HCT116 (cell line): ENCODE results near the gene VWA5A. TPM values are rescaled to one million over a fixed set of nuclear protein-coding genes. Genes with fewer than 3 reads are reported as not detected.

Experiments used
- ATAC-seq: fragments of 200-7000 bp; cut with Tn5 transposase; 2 replicates; pipeline ENCODE4 v1.9.1; 2020; ENCODE audit warnings: mild to moderate bottlenecking, moderate library complexity
- BruUV-seq: library from RNA; stranded (reverse); fragments of 400-500 nt; replicated peaks from 2 replicates; lab custom pipeline; 2021; lab: Mats Ljungman, UMichigan
- CTCF ChIA-PET: fragments of 300-600 bp; sonication (Branson Sonifier 250); formaldehyde crosslinking; loops from one replicate; lab custom pipeline; 2021; ENCODE audit warnings: antibody characterized with exemption; lab: Charles Lee
- POLR2A ChIA-PET: fragments of 300-600, 350-600 bp; sonication (Branson Sonifier 250); formaldehyde crosslinking; loops from one replicate; lab custom pipeline; 2021; ENCODE audit warnings: antibody characterized with exemption; lab: Charles Lee
- RAD21 ChIA-PET, 2 experiments: fragments of 300-600 bp; sonication (Branson Sonifier 250); formaldehyde crosslinking; loops; one replicate each; lab custom pipeline; 2023; ENCODE audit warnings: low total read pairs in 2 of 2; ENCODE audit not compliant: uncharacterized antibody in 2 of 2, unreplicated experiment in 2 of 2, low non-redundant PET in 1 of 2; lab: Charles Lee
- DNase-seq: peaks from one replicate; pipeline ENCODE4 v3.0.0-alpha.2; 2010; ENCODE audit warnings: low read depth, low spot score
- H2AFZ ChIP-seq: fragments of 200-600 bp; shearing (Covaris generic), sonication (generic); 2 replicates; pipeline ENCODE4 v1.6.1; 2017; ENCODE audit warnings: low read depth, mixed run types, mixed read lengths, antibody characterized with exemption, low read length; ENCODE audit not compliant: poor library complexity, severe bottlenecking
- H3K27ac ChIP-seq: 2 replicates; pipeline ENCODE4 v1.5.1; 2012; ENCODE audit warnings: low read depth, low read length
- H3K27me3 ChIP-seq: fragments of 200-600 bp; sonication (generic); 2 replicates; pipeline ENCODE4 v1.6.1; 2016; ENCODE audit warnings: mixed run types, low read length, mixed read lengths; ENCODE audit not compliant: insufficient read depth
- H3K36me3 ChIP-seq, 2 experiments: fragments of 200-500 bp in 1 of 2; fragments of 200-600 bp in 1 of 2; sonication (Bioruptor generic) in 1 of 2; sonication (generic) in 1 of 2; 2 replicates each; pipeline versions ENCODE4 v1.5.1 to v1.6.1; 2014 to 2016; ENCODE audit warnings: low read length in 2 of 2, inconsistent platforms in 1 of 2, mixed read lengths in 1 of 2, mixed run types in 1 of 2; ENCODE audit not compliant: insufficient read depth in 2 of 2, control insufficient read depth in 1 of 2
- H3K4me1 ChIP-seq, 2 experiments: fragments of 200-600 bp in 1 of 2; sonication (generic) in 1 of 2; 2 replicates each; pipeline versions ENCODE4 v1.5.1 to v1.6.1; 2012 to 2017; ENCODE audit warnings: low read length in 2 of 2, inconsistent platforms in 1 of 2, mild to moderate bottlenecking in 1 of 2, mixed read lengths in 1 of 2, mixed run types in 1 of 2, moderate library complexity in 1 of 2; ENCODE audit not compliant: insufficient read depth in 2 of 2, control insufficient read depth in 1 of 2
- H3K4me2 ChIP-seq: fragments of 200-600 bp; sonication (generic); 2 replicates; pipeline ENCODE4 v1.6.1; 2017; ENCODE audit warnings: mixed run types, low read length, mixed read lengths
- H3K4me3 ChIP-seq, 2 experiments: fragments of 200-600 bp in 1 of 2; sonication (generic) in 1 of 2; replicated peaks in 1 of 2; 2 replicates each; pipeline ENCODE4 v1.5.1; 2011 to 2016; ENCODE audit warnings: low read length in 2 of 2, control low read depth in 1 of 2, low read depth in 1 of 2, mild to moderate bottlenecking in 1 of 2, mixed read lengths in 1 of 2, mixed run types in 1 of 2
- H3K79me2 ChIP-seq: fragments of 200-600 bp; sonication (generic); 2 replicates; pipeline ENCODE4 v1.6.1; 2017; ENCODE audit warnings: mild to moderate bottlenecking, mixed run types, low read length, moderate library complexity, mixed read lengths; ENCODE audit not compliant: insufficient read depth
- H3K9ac ChIP-seq: fragments of 200-600 bp; sonication (generic); 2 replicates; pipeline ENCODE4 v1.6.1; 2016; ENCODE audit warnings: low read length, mixed read lengths
- H3K9me2 ChIP-seq: fragments of 200-600 bp; sonication (generic), shearing (Covaris generic); 2 replicates; pipeline ENCODE4 v1.6.1; 2017; ENCODE audit warnings: mixed run types, mild to moderate bottlenecking, moderate library complexity; ENCODE audit not compliant: insufficient read depth
- H3K9me3 ChIP-seq, 2 experiments: fragments of 200-500 bp in 1 of 2; fragments of 200-600 bp in 1 of 2; sonication (Bioruptor generic) in 1 of 2; sonication (generic) in 1 of 2; 2 replicates each; pipeline ENCODE4 v1.6.1; 2014 to 2017; ENCODE audit warnings: low read length in 2 of 2, mixed read lengths in 2 of 2, inconsistent platforms in 1 of 2, low read depth in 1 of 2, mild to moderate bottlenecking in 1 of 2, mixed run types in 1 of 2, moderate library complexity in 1 of 2; ENCODE audit not compliant: control insufficient read depth in 1 of 2, insufficient read depth in 1 of 2
- H4K20me1 ChIP-seq: fragments of 200-600 bp; sonication (generic), shearing (Covaris generic); 2 replicates; pipeline ENCODE4 v1.6.1; 2017; ENCODE audit warnings: mixed run types, mild to moderate bottlenecking, moderate library complexity; ENCODE audit not compliant: insufficient read depth
- CBX3 ChIP-seq: IDR thresholded peaks from 2 replicates; pipeline ENCODE4 v1.6.1; 2012; ENCODE audit warnings: low read depth
- CEBPB ChIP-seq: IDR thresholded peaks from 2 replicates; pipeline ENCODE4 v1.6.1; 2012; ENCODE audit warnings: low read depth
- EGR1 ChIP-seq: IDR thresholded peaks from 2 replicates; pipeline ENCODE4 v1.6.1; 2012; ENCODE audit warnings: low read depth
- REST ChIP-seq: IDR thresholded peaks from 2 replicates; pipeline ENCODE4 v1.6.1; 2012; ENCODE audit warnings: low read depth
- SIN3A ChIP-seq: IDR thresholded peaks from 2 replicates; pipeline ENCODE4 v1.6.1; 2012; ENCODE audit warnings: low read depth
- SP1 ChIP-seq: IDR thresholded peaks from 2 replicates; pipeline ENCODE4 v1.6.1; 2012; ENCODE audit warnings: low read depth
- SRF ChIP-seq: IDR thresholded peaks from 2 replicates; pipeline ENCODE4 v1.6.1; 2012; ENCODE audit warnings: low read depth
- TCF7L2 ChIP-seq: IDR thresholded peaks from 2 replicates; pipeline ENCODE4 v1.7.0; 2011; ENCODE audit warnings: borderline replicate concordance, inconsistent platforms; ENCODE audit not compliant: insufficient read depth, insufficient read length; ENCODE audit errors: extremely low read depth
- ZFX ChIP-seq: fragments of 450-650 bp; IDR thresholded peaks from 2 replicates; pipeline ENCODE4 v1.6.1; 2017
- intact Hi-C: fragments of 100-400 bp; cut with micrococcal nuclease; formaldehyde crosslinking; loops from 2 replicates; pipeline ENCODE4 v1.10.0; 2022
- total RNA-seq: library from RNA; stranded (reverse); gene quantifications from one replicate; pipeline ENCODE4 v1.2.1, GENCODE V29; 2021; ENCODE audit not compliant: unreplicated experiment
- TF ChIP-seq, protein P1 (sequence below): IDR thresholded peaks from 2 replicates; pipeline ENCODE4 v1.6.1; 2012

Gene VWA5A
- total RNA-seq, 1 experiment from 2014 or later = 5.0 TPM

DNA sequence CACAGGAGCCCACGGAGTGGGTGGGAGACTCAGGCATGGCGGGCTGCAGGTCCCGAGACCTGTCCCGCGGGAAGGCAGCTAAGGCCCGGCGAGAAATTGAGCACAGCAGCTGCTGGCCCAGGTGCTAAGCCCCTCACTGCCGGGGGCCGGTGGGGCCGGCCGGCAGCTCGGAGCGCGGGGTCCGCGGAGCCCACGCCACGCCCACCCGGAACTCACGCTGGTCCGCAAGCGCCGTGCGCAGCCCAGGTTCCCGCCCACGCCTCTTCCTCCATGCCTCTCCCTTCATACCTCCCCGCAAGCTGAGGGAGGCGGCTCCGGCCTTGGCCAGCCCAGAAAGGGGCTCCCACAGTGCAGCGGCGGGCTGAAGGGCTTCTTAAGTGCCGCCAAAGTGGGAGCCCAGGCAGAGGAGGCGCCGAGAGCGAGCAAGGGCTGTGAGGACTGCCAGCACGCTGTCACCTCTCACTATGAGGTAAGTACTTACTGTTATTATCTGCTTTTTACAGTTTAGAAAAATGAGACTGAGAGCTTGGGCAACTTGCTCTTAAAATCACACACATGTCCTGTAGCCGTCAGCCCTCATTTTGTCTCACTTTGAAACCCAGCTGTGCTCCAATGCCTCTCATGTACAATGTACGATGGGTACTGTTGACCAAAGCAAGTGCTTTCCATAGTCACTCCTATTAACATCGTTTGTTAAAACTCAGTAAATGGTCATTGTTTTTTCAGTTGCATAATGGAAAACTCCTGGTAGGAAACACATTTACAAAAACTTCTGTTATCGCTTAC is 55.7 kb downstream of the VWA5A start:
- ATAC-seq = no peak
- RAD21 ChIA-PET = no interaction called here
- BruUV-seq = no TSS peak

More for the DNA sequence above, 55.7 kb downstream of the VWA5A start:
- intact Hi-C loops = no loop called here
- H3K9me2 ChIP-seq = no peaks in the 10 kb centered on the region
- no peaks in the 10 kb centered on the region for H3K36me3 ChIP-seq
- H3K79me2 ChIP-seq = no peaks in the 10 kb centered on the region
- DNase-seq = no peak
- TF ChIP-seq REST (no peak), CEBPB (no peak), EGR1 (no peak), SIN3A (no peak), TCF7L2 (no peak), SP1 (no peak), ZFX (no peak), CBX3 (no peak), SRF (no peak)
- TF ChIP-seq, protein P1, sequence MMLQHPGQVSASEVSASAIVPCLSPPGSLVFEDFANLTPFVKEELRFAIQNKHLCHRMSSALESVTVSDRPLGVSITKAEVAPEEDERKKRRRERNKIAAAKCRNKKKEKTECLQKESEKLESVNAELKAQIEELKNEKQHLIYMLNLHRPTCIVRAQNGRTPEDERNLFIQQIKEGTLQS = no peak
- TF ChIP-seq, all 23 proteins: peak for 0
- Histone ChIP-seq H3K27ac (no peak overlapping the region), H3K9me3 (no peaks in the 10 kb centered on the region), H4K20me1 (no peaks in the 10 kb centered on the region), H3K9ac (no peak overlapping the region), H3K27me3 (no peaks in the 10 kb centered on the region), H2AFZ (no peak overlapping the region), H3K4me3 (no peak overlapping the region), H3K4me1 (no peaks in the 10 kb centered on the region), H3K4me2 (no peak overlapping the region)
- ChIA-PET CTCF (no interaction called here), POLR2A (no interaction called here)
